Gastroesophageal sphincter (tissue), 4 donors: ENCODE results near the gene SLC44A4. TPM values are rescaled to one million over a fixed set of nuclear protein-coding genes. Genes with fewer than 3 reads are reported as not detected.

Source experiments
- ATAC-seq: fragments of 150-250 bp; one replicate; pipeline ENCODE4 v1.9.1; 2016; ENCODE audit warnings: mild to moderate bottlenecking, moderate library complexity
- H3K27ac ChIP-seq, 4 donors: fragments of 200-600 bp; sonication (generic) in 3 of 4; 1 replicate in 3 of 4; 2 replicates in 1 of 4; pipeline ENCODE4 v1.5.1; 2016 to 2019
- H3K27me3 ChIP-seq: fragments of 200-600 bp; sonication (generic); one replicate; pipeline ENCODE4 v1.5.1; 2019
- H3K36me3 ChIP-seq, 2 donors: fragments of 200-600 bp; sonication (generic); one replicate each; pipeline ENCODE4 v1.5.1; 2019; ENCODE audit warnings: control low read depth in 1 of 2
- H3K4me1 ChIP-seq, 3 donors: fragments of 200-600 bp; sonication (generic); 1 replicate in 2 of 3; 2 replicates in 1 of 3; pipeline ENCODE4 v1.5.1; 2016 to 2019; ENCODE audit warnings: control low read depth in 2 of 3
- H3K4me3 ChIP-seq, 2 donors: fragments of 200-600 bp; sonication (generic); one replicate each; pipeline ENCODE4 v1.5.1; 2019; ENCODE audit warnings: mild to moderate bottlenecking in 1 of 2, moderate library complexity in 1 of 2
- H3K9me3 ChIP-seq, 3 donors: fragments of 200-600 bp; sonication (generic); one replicate each; pipeline ENCODE4 v1.5.1; 2017 to 2019; ENCODE audit warnings: control low read depth in 2 of 3
- EP300 ChIP-seq: sonication (generic); formaldehyde crosslinking; IDR thresholded peaks from one replicate; pipeline ENCODE4 v1.6.1; 2017; ENCODE audit warnings: antibody characterized with exemption, mild to moderate bottlenecking
- POLR2A ChIP-seq, 2 donors: fragments of 450-650 bp; IDR thresholded peaks; one replicate each; pipeline ENCODE4 v1.6.1; 2017; ENCODE audit warnings: antibody characterized with exemption in 2 of 2, mild to moderate bottlenecking in 2 of 2, moderate library complexity in 1 of 2
- POLR2AphosphoS5 ChIP-seq: sonication (generic); formaldehyde crosslinking; IDR thresholded peaks from one replicate; pipeline ENCODE4 v1.6.1; 2017; ENCODE audit warnings: antibody characterized with exemption
- WGBS, 2 donors: methylation state at CpG; one replicate each; pipeline ENCODE4 v1.1.5; 2018; ENCODE audit warnings: low coverage in 1 of 2; 5-methylcytosine and 5-hydroxymethylcytosine counted together
- total RNA-seq, 4 donors: library from RNA; depleted of rRNA; stranded (reverse); fragments of >200 nt; gene quantifications; one replicate each; pipeline ENCODE4 v1.1.0, GENCODE V29; 2016
- TF ChIP-seq, protein P1 (sequence below), 4 experiments: fragments of 200-600 bp in 2 of 4; fragments of 450-650 bp in 2 of 4; sonication (generic) in 1 of 4; IDR thresholded peaks; one replicate each; pipeline ENCODE4 v1.5.1; 2017 to 2019; ENCODE audit warnings: antibody characterized with exemption in 4 of 4, mild to moderate bottlenecking in 2 of 4, moderate library complexity in 2 of 4

The SLC44A4 gene
- total RNA-seq = 1 to 10 TPM in 2 of 4 donors, not detected in 2; 1.1 to 4.5 TPM

DNA sequence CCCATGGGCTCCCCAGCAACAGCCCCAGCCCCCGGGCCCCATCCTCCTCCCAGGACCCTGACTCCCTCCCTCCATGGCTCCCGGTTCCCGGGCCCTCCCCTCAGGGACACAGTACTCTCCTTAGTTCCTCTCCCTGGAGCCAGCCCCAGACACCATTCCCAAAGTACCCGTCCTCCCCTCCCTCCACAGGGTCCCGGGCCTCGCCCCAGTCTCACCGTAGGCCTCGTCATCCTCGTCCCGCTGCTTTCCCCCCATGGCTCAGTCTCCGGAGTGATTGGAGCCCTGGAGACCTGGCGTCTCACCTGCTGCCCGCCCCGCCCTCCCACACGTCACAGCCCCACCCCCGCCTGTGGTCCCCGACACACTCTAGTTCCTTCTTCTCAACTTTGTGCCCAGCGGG is at the start of gene SLC44A4:
Gene SLC44A4 (minus strand): TSS at position 272 of the 400 bp plus-strand sequence. CDS start 17 bp downstream, at position 255.
- Histone ChIP-seq H3K9me3 (no peaks in the 10 kb centered on the region), H3K4me3 (no peak within 1 kb of the TSS), H3K36me3 (peaks cover 0 to 44% of the 10 kb centered on the region in 2 donors), H3K27me3 (no peaks in the 10 kb centered on the region), H3K4me1 (no peaks in the 10 kb centered on the region), H3K27ac (no peak within 1 kb of the TSS)
- WGBS, 2 donors = 52 to 63% methylated on average over 6 to 8 of the region's 18 CpGs
- no peak for TF ChIP-seq POLR2AphosphoS5
- no peak for TF ChIP-seq EP300
- TF ChIP-seq, protein P1, sequence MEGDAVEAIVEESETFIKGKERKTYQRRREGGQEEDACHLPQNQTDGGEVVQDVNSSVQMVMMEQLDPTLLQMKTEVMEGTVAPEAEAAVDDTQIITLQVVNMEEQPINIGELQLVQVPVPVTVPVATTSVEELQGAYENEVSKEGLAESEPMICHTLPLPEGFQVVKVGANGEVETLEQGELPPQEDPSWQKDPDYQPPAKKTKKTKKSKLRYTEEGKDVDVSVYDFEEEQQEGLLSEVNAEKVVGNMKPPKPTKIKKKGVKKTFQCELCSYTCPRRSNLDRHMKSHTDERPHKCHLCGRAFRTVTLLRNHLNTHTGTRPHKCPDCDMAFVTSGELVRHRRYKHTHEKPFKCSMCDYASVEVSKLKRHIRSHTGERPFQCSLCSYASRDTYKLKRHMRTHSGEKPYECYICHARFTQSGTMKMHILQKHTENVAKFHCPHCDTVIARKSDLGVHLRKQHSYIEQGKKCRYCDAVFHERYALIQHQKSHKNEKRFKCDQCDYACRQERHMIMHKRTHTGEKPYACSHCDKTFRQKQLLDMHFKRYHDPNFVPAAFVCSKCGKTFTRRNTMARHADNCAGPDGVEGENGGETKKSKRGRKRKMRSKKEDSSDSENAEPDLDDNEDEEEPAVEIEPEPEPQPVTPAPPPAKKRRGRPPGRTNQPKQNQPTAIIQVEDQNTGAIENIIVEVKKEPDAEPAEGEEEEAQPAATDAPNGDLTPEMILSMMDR (IDR thresholded peaks at IDR 0.05) = no peak
- TF ChIP-seq POLR2A (IDR thresholded peaks at IDR 0.05) = no peak
- no peak for ATAC-seq

- H3K27ac ChIP-seq = no peak overlapping the region
- H3K4me1 ChIP-seq = no peaks in the 10 kb centered on the region
- no peaks in the 10 kb centered on the region for H3K36me3 ChIP-seq
- H3K27me3 ChIP-seq = peaks cover 23% of the 10 kb centered on the region
- ATAC-seq = no peak
- 27% methylated on average over 5 of the region's 9 CpGs; no CpG with 5 or more reads in 1 of the 2 donors for WGBS, 2 donors
- H3K4me3 ChIP-seq = no peak overlapping the region
- TF ChIP-seq, protein P1 (IDR thresholded peaks at IDR 0.05) = no peak
- TF ChIP-seq POLR2AphosphoS5 = no peak
- TF ChIP-seq EP300 = no peak
- TF ChIP-seq POLR2A (IDR thresholded peaks at IDR 0.05) = no peak
- H3K9me3 ChIP-seq = no peaks in the 10 kb centered on the region
Measured at GRCh38 chr6:31928672-31928939, 49.8 kb upstream of the SLC44A4 start.

DNA sequence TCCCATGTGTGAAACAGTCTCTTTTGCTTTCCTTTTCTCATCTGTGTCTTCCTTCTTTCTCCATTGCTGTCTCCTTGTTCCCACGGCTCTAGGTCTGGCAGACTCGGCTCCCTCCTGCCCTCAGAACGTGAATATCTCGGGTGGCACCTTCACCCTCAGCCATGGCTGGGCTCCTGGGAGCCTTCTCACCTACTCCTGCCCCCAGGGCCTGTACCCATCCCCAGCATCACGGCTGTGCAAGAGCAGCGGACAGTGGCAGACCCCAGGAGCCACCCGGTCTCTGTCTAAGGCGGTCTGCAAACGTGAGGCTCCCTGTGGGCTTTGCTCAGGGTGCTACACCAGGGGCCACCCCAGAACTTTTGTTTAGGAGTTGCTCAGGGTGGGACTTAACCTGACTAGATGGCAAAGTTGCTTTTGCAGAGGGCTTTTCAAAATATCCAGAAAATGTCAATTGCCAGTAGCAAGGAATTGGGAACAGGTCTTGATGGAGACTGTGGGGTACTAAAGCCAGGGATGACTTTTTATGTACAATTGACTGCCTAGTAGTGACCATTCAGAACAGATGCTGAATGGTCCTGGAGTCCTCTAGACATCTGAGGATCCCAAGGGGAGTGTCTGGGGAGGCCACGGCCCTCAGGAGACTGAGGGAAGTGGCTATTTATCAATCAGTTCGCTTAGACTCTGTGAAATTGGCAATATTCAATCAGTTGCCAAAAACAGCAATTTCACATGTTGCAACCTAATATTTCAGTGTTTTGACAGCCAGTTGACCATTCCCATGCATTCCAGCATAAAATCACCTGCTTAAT is 49.3 kb upstream of the SLC44A4 start:
- peaks cover 23% of the 10 kb centered on the region for H3K27me3 ChIP-seq
- ATAC-seq = no peak
- no peak overlapping the region for H3K27ac ChIP-seq

GRCh38 chr6:31927242-31927862 is 48.6 kb upstream of the SLC44A4 start, which contains the start of gene C2:
TSS of gene C2 (plus strand) at chr6:31927717. CDS start at chr6:31927753, 36 bp downstream.
- H3K4me3 ChIP-seq = peak within 1 kb of the TSS in 1 of 2 donors; percentile 29
- H3K9me3 ChIP-seq = no peaks in the 10 kb centered on the region
- 30 to 49% methylated on average over 2 to 10 of the region's 11 CpGs for WGBS, 2 donors
- no peaks in the 10 kb centered on the region for H3K4me1 ChIP-seq
- peaks cover 23% of the 10 kb centered on the region for H3K27me3 ChIP-seq
- no peak for TF ChIP-seq POLR2A (IDR thresholded peaks at IDR 0.05)
- no peak for TF ChIP-seq POLR2AphosphoS5
- TF ChIP-seq, protein P1 (IDR thresholded peaks at IDR 0.05) = no peak
- no peak for TF ChIP-seq EP300
- no peak for ATAC-seq
- H3K36me3 ChIP-seq = no peaks in the 10 kb centered on the region
- no peak within 1 kb of the TSS for H3K27ac ChIP-seq

More for the DNA sequence above, 49.3 kb upstream of the SLC44A4 start:
- WGBS, 2 donors = 61 to 63% methylated on average over 4 to 6 of the region's 11 CpGs
- TF ChIP-seq, protein P1 (IDR thresholded peaks at IDR 0.05) = no peak
- TF ChIP-seq EP300 (no peak), POLR2A (IDR thresholded peaks at IDR 0.05) (no peak), POLR2AphosphoS5 (no peak)
- Histone ChIP-seq H3K4me3 (peak overlapping the region in 1 of 2 donors; percentile 29), H3K4me1 (no peaks in the 10 kb centered on the region), H3K36me3 (no peaks in the 10 kb centered on the region), H3K9me3 (no peaks in the 10 kb centered on the region)
